GM23338 (cell line): Measurements from ENCODE around the gene KICS2. TPM values are rescaled to one million over a fixed set of nuclear protein-coding genes. Genes with fewer than 3 reads are reported as not detected.

Experiments used
- ATAC-seq: fragments of 200-7000 bp; cut with Tn5 transposase; 3 replicates; pipeline ENCODE4 v1.9.1; 2020
- DNase-seq: peaks from one replicate; pipeline ENCODE4 v3.0.0-alpha.2; 2015; ENCODE audit warnings: low spot score
- H2AFZ ChIP-seq: fragments of 200-600 bp; sonication (generic); 2 replicates; pipeline ENCODE4 v1.8.0; 2016; ENCODE audit warnings: antibody characterized with exemption, mild to moderate bottlenecking, moderate library complexity
- H3F3A ChIP-seq: fragments of 200-600 bp; sonication (generic); replicated peaks from 2 replicates; pipeline ENCODE4 v1.8.0; 2017; ENCODE audit warnings: antibody characterized with exemption, mixed run types, low read depth
- H3K27ac ChIP-seq: fragments of 200-600 bp; sonication (generic); 2 replicates; pipeline ENCODE4 v1.6.1; 2016; ENCODE audit warnings: low read depth
- H3K27me3 ChIP-seq: fragments of 200-600 bp; sonication (generic); 2 replicates; pipeline ENCODE4 v1.8.0; 2016; ENCODE audit warnings: mild to moderate bottlenecking, mixed run types, moderate library complexity; ENCODE audit not compliant: insufficient read depth
- H3K36me3 ChIP-seq: fragments of 200-600 bp; sonication (generic); 2 replicates; pipeline ENCODE4 v1.8.0; 2016; ENCODE audit warnings: mild to moderate bottlenecking; ENCODE audit not compliant: insufficient read depth
- H3K4me1 ChIP-seq: fragments of 200-600 bp; sonication (generic); 2 replicates; pipeline ENCODE4 v1.8.0; 2016; ENCODE audit warnings: mild to moderate bottlenecking, moderate library complexity; ENCODE audit not compliant: insufficient read depth
- H3K4me2 ChIP-seq: fragments of 200-600 bp; sonication (generic); 2 replicates; pipeline ENCODE4 v1.7.1; 2017; ENCODE audit warnings: mixed run types
- H3K4me3 ChIP-seq: fragments of 200-600 bp; sonication (generic); 2 replicates; pipeline ENCODE4 v1.6.1; 2016; ENCODE audit warnings: mixed run types
- H3K79me2 ChIP-seq: fragments of 200-600 bp; sonication (generic); replicated peaks from 2 replicates; pipeline ENCODE4 v1.8.0; 2017; ENCODE audit warnings: mild to moderate bottlenecking; ENCODE audit not compliant: insufficient read depth
- H3K9me2 ChIP-seq: fragments of 200-600 bp; sonication (generic); 2 replicates; pipeline ENCODE4 v1.8.0; 2017; ENCODE audit not compliant: insufficient read depth
- H4K20me1 ChIP-seq: fragments of 200-600 bp; sonication (generic); replicated peaks from 2 replicates; pipeline ENCODE4 v1.8.0; 2017; ENCODE audit warnings: mild to moderate bottlenecking; ENCODE audit not compliant: insufficient read depth
- H3K27ac Mint-ChIP-seq: 2 replicates; pipeline ENCODE4 v1.8.0; 2020; ENCODE audit warnings: inconsistent platforms, mild to moderate bottlenecking, moderate library complexity, mixed read lengths
- H3K27me3 Mint-ChIP-seq: 3 replicates; pipeline ENCODE4 v1.8.0; 2022; ENCODE audit warnings: low read depth, mild to moderate bottlenecking, moderate library complexity, mixed read lengths, inconsistent platforms; ENCODE audit not compliant: insufficient read depth, poor library complexity
- H3K36me3 Mint-ChIP-seq: 3 replicates; pipeline ENCODE4 v1.8.0; 2021; ENCODE audit warnings: low read depth, mild to moderate bottlenecking, inconsistent platforms, moderate library complexity, mixed read lengths
- H3K4me1 Mint-ChIP-seq: 3 replicates; pipeline ENCODE4 v1.8.0; 2020; ENCODE audit warnings: mild to moderate bottlenecking, inconsistent platforms, mixed read lengths
- H3K4me3 Mint-ChIP-seq: 3 replicates; pipeline ENCODE4 v1.8.0; 2021; ENCODE audit warnings: moderate library complexity, mild to moderate bottlenecking, inconsistent platforms, mixed read lengths
- H3K9me3 Mint-ChIP-seq: 3 replicates; pipeline ENCODE4 v1.8.0; 2020; ENCODE audit warnings: moderate library complexity, mild to moderate bottlenecking, inconsistent platforms, mixed read lengths
- CREB1 ChIP-seq: fragments of 250-450 bp; sonication (Bioruptor Pico); IDR thresholded peaks from 2 replicates; pipeline ENCODE4 v1.5.0; 2020; ENCODE audit warnings: low read depth, mild to moderate bottlenecking, moderate library complexity
- EZH2 ChIP-seq: fragments of 200-600 bp; sonication (generic); IDR thresholded peaks from one replicate; pipeline ENCODE4 v1.8.0; 2017; ENCODE audit warnings: antibody characterized with exemption, mild to moderate bottlenecking, low read depth; ENCODE audit not compliant: unreplicated experiment
- EZH2phosphoT487 ChIP-seq: fragments of 200-600 bp; sonication (generic); IDR thresholded peaks from one replicate; pipeline ENCODE4 v1.8.1; 2018; ENCODE audit warnings: antibody characterized with exemption; ENCODE audit not compliant: unreplicated experiment
- JUNB ChIP-seq: IDR thresholded peaks from one replicate; pipeline ENCODE4 v1.6.1; 2016; ENCODE audit warnings: antibody characterized with exemption; ENCODE audit not compliant: unreplicated experiment
- NANOG ChIP-seq: IDR thresholded peaks from 2 replicates; pipeline ENCODE4 v1.6.1; 2016; ENCODE audit warnings: antibody characterized with exemption, borderline replicate concordance
- POLR2AphosphoS5 ChIP-seq: IDR thresholded peaks from 2 replicates; pipeline ENCODE4 v1.6.1; 2016; ENCODE audit warnings: antibody characterized with exemption, low read depth
- STAT1 ChIP-seq: IDR thresholded peaks from one replicate; pipeline ENCODE4 v1.6.1; 2016; ENCODE audit warnings: antibody characterized with exemption; ENCODE audit not compliant: unreplicated experiment
- ZNF114 ChIP-seq: fragments of 250-450 bp; sonication (Bioruptor Pico); IDR thresholded peaks from 2 replicates; pipeline ENCODE4 v1.5.0; 2020; ENCODE audit warnings: mild to moderate bottlenecking, moderate library complexity
- ZNF331 ChIP-seq: fragments of 250-450 bp; sonication (Bioruptor Pico); IDR thresholded peaks from 2 replicates; pipeline ENCODE4 v1.5.0; 2020; ENCODE audit warnings: low read depth, mild to moderate bottlenecking, moderate library complexity
- polyA plus RNA-seq: library from polyadenylated mRNA; unstranded; fragments of >200 nt; fragmentation: Nextera tagmentation; extraction: Ambion mirVana; gene quantifications from 2 replicates; pipeline ENCODE4 v1.2.1, GENCODE V29; 2016
- total RNA-seq: library from RNA; depleted of rRNA; stranded (reverse); fragments of >200 nt; shearing (Covaris generic); gene quantifications from 2 replicates; pipeline ENCODE4 v1.2.3, GENCODE V29; 2014
- TF ChIP-seq, protein P1 (sequence below), 2 experiments: fragments of 200-600 bp in 1 of 2; sonication (generic) in 1 of 2; conservative IDR thresholded peaks; 2 replicates each; pipeline versions ENCODE4 v1.5.1 to v1.6.1; 2016 to 2017; ENCODE audit warnings: antibody characterized with exemption in 2 of 2, low read depth in 2 of 2, mild to moderate bottlenecking in 2 of 2, moderate library complexity in 1 of 2
- TF ChIP-seq, protein P2 (sequence below): fragments of 250-450 bp; sonication (Bioruptor Pico); IDR thresholded peaks from 2 replicates; pipeline ENCODE4 v1.5.0; 2020; ENCODE audit warnings: mild to moderate bottlenecking, moderate library complexity
- TF ChIP-seq, protein P3 (sequence below): IDR thresholded peaks from 2 replicates; pipeline ENCODE4 v1.6.1; 2016; ENCODE audit warnings: antibody characterized with exemption
- TF ChIP-seq, protein P4 (sequence below): IDR thresholded peaks from one replicate; pipeline ENCODE4 v1.6.1; 2018; ENCODE audit warnings: antibody characterized with exemption; ENCODE audit not compliant: unreplicated experiment

Gene KICS2
- total and polyA plus RNA-seq, 2 experiments from 2014 or later, result 7.6 to 10.5 TPM

DNA sequence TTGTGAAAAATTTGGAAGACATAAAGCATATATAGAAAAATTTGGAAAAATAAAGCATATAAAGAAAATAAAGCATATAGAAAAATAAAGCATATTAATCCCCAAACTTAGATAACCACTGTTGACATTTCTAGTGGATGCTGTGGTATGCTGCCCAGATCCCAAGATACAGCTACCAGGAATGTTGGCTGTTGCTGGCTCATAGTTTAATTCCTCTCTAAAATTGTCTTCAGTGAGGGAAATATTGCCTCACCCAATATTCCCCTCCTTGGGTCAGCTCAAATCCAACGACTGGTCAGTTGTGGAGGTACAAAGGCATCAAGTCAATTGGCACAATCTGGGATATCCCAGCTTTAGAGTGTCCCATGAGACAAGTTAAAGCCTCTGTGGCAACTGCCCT is 10.1 kb upstream of the KICS2 start:
- H3K4me1 Mint-ChIP-seq, result no peaks in the 10 kb centered on the region
- no peaks in the 10 kb centered on the region for H3K36me3 ChIP-seq
- ATAC-seq (no peak), DNase-seq (no peak)
- no peak overlapping the region for H3K4me3 ChIP-seq
- peaks cover 5% of the 10 kb centered on the region; the same call in 1 of the 3 replicates for H3K9me3 Mint-ChIP-seq
- no peaks in the 10 kb centered on the region for H4K20me1 ChIP-seq
- no peak overlapping the region for H3K27ac ChIP-seq
- H3K79me2 ChIP-seq, result no peaks in the 10 kb centered on the region
- H3F3A ChIP-seq, result no peaks in the 10 kb centered on the region
- 0 out of 2 replicates have a peak overlapping the region, but pooled peaks have one; percentile 19 for H2AFZ ChIP-seq
- TF ChIP-seq JUNB (no peak), EZH2phosphoT487 (no peak), ZNF331 (CRISPR knock-in tag) (no peak), EZH2 (no peak), POLR2AphosphoS5 (no peak), CREB1 (CRISPR knock-in tag) (no peak), STAT1 (no peak), ZNF114 (CRISPR knock-in tag) (no peak), NANOG (no peak)
- TF ChIP-seq, protein P1, sequence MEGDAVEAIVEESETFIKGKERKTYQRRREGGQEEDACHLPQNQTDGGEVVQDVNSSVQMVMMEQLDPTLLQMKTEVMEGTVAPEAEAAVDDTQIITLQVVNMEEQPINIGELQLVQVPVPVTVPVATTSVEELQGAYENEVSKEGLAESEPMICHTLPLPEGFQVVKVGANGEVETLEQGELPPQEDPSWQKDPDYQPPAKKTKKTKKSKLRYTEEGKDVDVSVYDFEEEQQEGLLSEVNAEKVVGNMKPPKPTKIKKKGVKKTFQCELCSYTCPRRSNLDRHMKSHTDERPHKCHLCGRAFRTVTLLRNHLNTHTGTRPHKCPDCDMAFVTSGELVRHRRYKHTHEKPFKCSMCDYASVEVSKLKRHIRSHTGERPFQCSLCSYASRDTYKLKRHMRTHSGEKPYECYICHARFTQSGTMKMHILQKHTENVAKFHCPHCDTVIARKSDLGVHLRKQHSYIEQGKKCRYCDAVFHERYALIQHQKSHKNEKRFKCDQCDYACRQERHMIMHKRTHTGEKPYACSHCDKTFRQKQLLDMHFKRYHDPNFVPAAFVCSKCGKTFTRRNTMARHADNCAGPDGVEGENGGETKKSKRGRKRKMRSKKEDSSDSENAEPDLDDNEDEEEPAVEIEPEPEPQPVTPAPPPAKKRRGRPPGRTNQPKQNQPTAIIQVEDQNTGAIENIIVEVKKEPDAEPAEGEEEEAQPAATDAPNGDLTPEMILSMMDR (conservative IDR thresholded peaks at IDR 0.05; ENCODE audit: low read depth in 2 of 2), result no peak
- TF ChIP-seq, protein P2, sequence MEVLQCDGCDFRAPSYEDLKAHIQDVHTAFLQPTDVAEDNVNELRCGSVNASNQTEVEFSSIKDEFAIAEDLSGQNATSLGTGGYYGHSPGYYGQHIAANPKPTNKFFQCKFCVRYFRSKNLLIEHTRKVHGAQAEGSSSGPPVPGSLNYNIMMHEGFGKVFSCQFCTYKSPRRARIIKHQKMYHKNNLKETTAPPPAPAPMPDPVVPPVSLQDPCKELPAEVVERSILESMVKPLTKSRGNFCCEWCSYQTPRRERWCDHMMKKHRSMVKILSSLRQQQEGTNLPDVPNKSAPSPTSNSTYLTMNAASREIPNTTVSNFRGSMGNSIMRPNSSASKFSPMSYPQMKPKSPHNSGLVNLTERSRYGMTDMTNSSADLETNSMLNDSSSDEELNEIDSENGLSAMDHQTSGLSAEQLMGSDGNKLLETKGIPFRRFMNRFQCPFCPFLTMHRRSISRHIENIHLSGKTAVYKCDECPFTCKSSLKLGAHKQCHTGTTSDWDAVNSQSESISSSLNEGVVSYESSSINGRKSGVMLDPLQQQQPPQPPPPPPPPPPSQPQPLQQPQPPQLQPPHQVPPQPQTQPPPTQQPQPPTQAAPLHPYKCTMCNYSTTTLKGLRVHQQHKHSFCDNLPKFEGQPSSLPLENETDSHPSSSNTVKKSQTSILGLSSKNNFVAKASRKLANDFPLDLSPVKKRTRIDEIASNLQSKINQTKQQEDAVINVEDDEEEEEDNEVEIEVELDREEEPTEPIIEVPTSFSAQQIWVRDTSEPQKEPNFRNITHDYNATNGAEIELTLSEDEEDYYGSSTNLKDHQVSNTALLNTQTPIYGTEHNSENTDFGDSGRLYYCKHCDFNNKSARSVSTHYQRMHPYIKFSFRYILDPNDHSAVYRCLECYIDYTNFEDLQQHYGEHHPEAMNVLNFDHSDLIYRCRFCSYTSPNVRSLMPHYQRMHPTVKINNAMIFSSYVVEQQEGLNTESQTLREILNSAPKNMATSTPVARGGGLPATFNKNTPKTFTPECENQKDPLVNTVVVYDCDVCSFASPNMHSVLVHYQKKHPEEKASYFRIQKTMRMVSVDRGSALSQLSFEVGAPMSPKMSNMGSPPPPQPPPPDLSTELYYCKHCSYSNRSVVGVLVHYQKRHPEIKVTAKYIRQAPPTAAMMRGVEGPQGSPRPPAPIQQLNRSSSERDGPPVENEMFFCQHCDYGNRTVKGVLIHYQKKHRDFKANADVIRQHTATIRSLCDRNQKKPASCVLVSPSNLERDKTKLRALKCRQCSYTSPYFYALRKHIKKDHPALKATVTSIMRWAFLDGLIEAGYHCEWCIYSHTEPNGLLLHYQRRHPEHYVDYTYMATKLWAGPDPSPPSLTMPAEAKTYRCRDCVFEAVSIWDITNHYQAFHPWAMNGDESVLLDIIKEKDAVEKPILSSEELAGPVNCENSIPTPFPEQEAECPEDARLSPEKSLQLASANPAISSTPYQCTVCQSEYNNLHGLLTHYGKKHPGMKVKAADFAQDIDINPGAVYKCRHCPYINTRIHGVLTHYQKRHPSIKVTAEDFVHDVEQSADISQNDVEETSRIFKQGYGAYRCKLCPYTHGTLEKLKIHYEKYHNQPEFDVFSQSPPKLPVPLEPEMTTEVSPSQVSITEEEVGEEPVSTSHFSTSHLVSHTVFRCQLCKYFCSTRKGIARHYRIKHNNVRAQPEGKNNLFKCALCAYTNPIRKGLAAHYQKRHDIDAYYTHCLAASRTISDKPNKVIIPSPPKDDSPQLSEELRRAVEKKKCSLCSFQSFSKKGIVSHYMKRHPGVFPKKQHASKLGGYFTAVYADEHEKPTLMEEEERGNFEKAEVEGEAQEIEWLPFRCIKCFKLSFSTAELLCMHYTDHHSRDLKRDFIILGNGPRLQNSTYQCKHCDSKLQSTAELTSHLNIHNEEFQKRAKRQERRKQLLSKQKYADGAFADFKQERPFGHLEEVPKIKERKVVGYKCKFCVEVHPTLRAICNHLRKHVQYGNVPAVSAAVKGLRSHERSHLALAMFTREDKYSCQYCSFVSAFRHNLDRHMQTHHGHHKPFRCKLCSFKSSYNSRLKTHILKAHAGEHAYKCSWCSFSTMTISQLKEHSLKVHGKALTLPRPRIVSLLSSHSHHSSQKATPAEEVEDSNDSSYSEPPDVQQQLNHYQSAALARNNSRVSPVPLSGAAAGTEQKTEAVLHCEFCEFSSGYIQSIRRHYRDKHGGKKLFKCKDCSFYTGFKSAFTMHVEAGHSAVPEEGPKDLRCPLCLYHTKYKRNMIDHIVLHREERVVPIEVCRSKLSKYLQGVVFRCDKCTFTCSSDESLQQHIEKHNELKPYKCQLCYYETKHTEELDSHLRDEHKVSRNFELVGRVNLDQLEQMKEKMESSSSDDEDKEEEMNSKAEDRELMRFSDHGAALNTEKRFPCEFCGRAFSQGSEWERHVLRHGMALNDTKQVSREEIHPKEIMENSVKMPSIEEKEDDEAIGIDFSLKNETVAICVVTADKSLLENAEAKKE (CRISPR knock-in tag), result no peak
- TF ChIP-seq, protein P3, sequence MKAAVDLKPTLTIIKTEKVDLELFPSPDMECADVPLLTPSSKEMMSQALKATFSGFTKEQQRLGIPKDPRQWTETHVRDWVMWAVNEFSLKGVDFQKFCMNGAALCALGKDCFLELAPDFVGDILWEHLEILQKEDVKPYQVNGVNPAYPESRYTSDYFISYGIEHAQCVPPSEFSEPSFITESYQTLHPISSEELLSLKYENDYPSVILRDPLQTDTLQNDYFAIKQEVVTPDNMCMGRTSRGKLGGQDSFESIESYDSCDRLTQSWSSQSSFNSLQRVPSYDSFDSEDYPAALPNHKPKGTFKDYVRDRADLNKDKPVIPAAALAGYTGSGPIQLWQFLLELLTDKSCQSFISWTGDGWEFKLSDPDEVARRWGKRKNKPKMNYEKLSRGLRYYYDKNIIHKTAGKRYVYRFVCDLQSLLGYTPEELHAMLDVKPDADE, result no peak
- TF ChIP-seq, protein P4, sequence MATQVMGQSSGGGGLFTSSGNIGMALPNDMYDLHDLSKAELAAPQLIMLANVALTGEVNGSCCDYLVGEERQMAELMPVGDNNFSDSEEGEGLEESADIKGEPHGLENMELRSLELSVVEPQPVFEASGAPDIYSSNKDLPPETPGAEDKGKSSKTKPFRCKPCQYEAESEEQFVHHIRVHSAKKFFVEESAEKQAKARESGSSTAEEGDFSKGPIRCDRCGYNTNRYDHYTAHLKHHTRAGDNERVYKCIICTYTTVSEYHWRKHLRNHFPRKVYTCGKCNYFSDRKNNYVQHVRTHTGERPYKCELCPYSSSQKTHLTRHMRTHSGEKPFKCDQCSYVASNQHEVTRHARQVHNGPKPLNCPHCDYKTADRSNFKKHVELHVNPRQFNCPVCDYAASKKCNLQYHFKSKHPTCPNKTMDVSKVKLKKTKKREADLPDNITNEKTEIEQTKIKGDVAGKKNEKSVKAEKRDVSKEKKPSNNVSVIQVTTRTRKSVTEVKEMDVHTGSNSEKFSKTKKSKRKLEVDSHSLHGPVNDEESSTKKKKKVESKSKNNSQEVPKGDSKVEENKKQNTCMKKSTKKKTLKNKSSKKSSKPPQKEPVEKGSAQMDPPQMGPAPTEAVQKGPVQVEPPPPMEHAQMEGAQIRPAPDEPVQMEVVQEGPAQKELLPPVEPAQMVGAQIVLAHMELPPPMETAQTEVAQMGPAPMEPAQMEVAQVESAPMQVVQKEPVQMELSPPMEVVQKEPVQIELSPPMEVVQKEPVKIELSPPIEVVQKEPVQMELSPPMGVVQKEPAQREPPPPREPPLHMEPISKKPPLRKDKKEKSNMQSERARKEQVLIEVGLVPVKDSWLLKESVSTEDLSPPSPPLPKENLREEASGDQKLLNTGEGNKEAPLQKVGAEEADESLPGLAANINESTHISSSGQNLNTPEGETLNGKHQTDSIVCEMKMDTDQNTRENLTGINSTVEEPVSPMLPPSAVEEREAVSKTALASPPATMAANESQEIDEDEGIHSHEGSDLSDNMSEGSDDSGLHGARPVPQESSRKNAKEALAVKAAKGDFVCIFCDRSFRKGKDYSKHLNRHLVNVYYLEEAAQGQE, result no peak
- H3K4me2 ChIP-seq, result no peak overlapping the region
- no peaks in the 10 kb centered on the region for H3K9me2 ChIP-seq
- no peaks in the 10 kb centered on the region for H3K27me3 ChIP-seq
- no peaks in the 10 kb centered on the region for H3K36me3 Mint-ChIP-seq
- no peak overlapping the region for H3K27ac Mint-ChIP-seq
- no peaks in the 10 kb centered on the region for H3K4me1 ChIP-seq
- H3K27me3 Mint-ChIP-seq, result no peaks in the 10 kb centered on the region
- H3K4me3 Mint-ChIP-seq, result no peak overlapping the region
